ENCODE data around the gene LIMS1. TPM values are rescaled to one million over a fixed set of nuclear protein-coding genes. Genes with fewer than 3 reads are reported as not detected.
A peak's percentile ranks its signal among the peaks of the same experiment; 100 is the strongest.

The LIMS1 gene
- total and polyA plus RNA-seq, 2 of the 13 experiments (the other 11 are each of a cell fraction or from before 2014, with no cell fraction given), result 38.3 to 49.6 TPM

- TF ChIP-seq PHB2 (IDR thresholded peaks at IDR 0.05; ENCODE audit: partially characterized antibody) (no peak), ZNF577 (CRISPR knock-in tag; IDR thresholded peaks at IDR 0.05; ENCODE audit: borderline replicate concordance, low read depth) (no peak; the same call in 1 of the 2 replicates), U2AF1 (optimal IDR thresholded peaks at IDR 0.05; ENCODE audit: low read depth, low read length) (no peak), SIN3A (IDR thresholded peaks at IDR 0.05; ENCODE audit: borderline replicate concordance, low read depth, low read length) (peak; percentile 61; the same call in 1 of the 2 replicates), CHD4 (IDR thresholded peaks at IDR 0.05; ENCODE audit: borderline replicate concordance, low read length) (no peak), MAZ (IDR thresholded peaks at IDR 0.05; ENCODE audit: borderline replicate concordance, low read depth, low read length) (peak; percentile 74; the same call in 1 of the 2 replicates), MAZ (CRISPR knock-in tag; IDR thresholded peaks at IDR 0.05; ENCODE audit: low read depth) (peak; percentile 88), HDAC6 (IDR thresholded peaks at IDR 0.05; ENCODE audit: low read depth, low read length) (no peak), ZNF263 (CRISPR knock-in tag; IDR thresholded peaks at IDR 0.05) (peak; percentile 74), SIX4 (CRISPR knock-in tag; IDR thresholded peaks at IDR 0.05) (peak; percentile 43; the same call in 1 of the 2 replicates), KLF9 (CRISPR knock-in tag; IDR thresholded peaks at IDR 0.05; ENCODE audit: low read depth) (peak; percentile 21; the same call in 1 of the 2 replicates), NR1H2 (CRISPR knock-in tag; IDR thresholded peaks at IDR 0.05; ENCODE audit: borderline replicate concordance, low read depth) (peak; percentile 32; the same call in 1 of the 2 replicates), ZNF546 (CRISPR knock-in tag; conservative IDR thresholded peaks at IDR 0.05) (peak; percentile 94; the same call in 1 of the 2 replicates), ZNF326 (CRISPR knock-in tag; IDR thresholded peaks at IDR 0.05; ENCODE audit: borderline replicate concordance) (no peak), SALL1 (CRISPR knock-in tag; IDR thresholded peaks at IDR 0.05) (peak; percentile 95), MXI1 (IDR thresholded peaks at IDR 0.05; ENCODE audit: borderline replicate concordance, low read depth, low read length) (peak; percentile 31; the same call in 1 of the 3 replicates), IKZF1 (IDR thresholded peaks at IDR 0.05) (no peak), ZNF44 (CRISPR knock-in tag; IDR thresholded peaks at IDR 0.05) (peak; percentile 83), HNRNPL (IDR thresholded peaks at IDR 0.05; ENCODE audit: low read depth, low read length) (peak; percentile 73), ZBTB33 (CRISPR knock-in tag; IDR thresholded peaks at IDR 0.05) (peak; percentile 66)
- TF ChIP-seq, protein P1, sequence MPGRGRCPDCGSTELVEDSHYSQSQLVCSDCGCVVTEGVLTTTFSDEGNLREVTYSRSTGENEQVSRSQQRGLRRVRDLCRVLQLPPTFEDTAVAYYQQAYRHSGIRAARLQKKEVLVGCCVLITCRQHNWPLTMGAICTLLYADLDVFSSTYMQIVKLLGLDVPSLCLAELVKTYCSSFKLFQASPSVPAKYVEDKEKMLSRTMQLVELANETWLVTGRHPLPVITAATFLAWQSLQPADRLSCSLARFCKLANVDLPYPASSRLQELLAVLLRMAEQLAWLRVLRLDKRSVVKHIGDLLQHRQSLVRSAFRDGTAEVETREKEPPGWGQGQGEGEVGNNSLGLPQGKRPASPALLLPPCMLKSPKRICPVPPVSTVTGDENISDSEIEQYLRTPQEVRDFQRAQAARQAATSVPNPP (CRISPR knock-in tag; IDR thresholded peaks at IDR 0.05), result no peak; the same call in 1 of the 2 replicates
- TF ChIP-seq, protein P2, sequence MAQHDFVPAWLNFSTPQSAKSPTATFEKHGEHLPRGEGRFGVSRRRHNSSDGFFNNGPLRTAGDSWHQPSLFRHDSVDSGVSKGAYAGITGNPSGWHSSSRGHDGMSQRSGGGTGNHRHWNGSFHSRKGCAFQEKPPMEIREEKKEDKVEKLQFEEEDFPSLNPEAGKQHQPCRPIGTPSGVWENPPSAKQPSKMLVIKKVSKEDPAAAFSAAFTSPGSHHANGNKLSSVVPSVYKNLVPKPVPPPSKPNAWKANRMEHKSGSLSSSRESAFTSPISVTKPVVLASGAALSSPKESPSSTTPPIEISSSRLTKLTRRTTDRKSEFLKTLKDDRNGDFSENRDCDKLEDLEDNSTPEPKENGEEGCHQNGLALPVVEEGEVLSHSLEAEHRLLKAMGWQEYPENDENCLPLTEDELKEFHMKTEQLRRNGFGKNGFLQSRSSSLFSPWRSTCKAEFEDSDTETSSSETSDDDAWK (CRISPR knock-in tag; IDR thresholded peaks at IDR 0.05), result no peak
- TF ChIP-seq, protein P3, sequence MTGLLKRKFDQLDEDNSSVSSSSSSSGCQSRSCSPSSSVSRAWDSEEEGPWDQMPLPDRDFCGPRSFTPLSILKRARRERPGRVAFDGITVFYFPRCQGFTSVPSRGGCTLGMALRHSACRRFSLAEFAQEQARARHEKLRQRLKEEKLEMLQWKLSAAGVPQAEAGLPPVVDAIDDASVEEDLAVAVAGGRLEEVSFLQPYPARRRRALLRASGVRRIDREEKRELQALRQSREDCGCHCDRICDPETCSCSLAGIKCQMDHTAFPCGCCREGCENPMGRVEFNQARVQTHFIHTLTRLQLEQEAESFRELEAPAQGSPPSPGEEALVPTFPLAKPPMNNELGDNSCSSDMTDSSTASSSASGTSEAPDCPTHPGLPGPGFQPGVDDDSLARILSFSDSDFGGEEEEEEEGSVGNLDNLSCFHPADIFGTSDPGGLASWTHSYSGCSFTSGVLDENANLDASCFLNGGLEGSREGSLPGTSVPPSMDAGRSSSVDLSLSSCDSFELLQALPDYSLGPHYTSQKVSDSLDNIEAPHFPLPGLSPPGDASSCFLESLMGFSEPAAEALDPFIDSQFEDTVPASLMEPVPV (CRISPR knock-in tag; IDR thresholded peaks at IDR 0.05), result peak; percentile 98
Observed at GRCh38 chr2:108533832-108534583, at the start of gene LIMS1 (continued).
